Stomach (tissue), 4 donors: ENCODE measurements around the gene RALY.

Experiments
- POLR2AphosphoS5 ChIP-seq, 3 donors: sonication (generic); formaldehyde crosslinking; IDR thresholded peaks; one replicate each; pipeline ENCODE4 v1.6.1; 2016; ENCODE audit warnings: antibody characterized with exemption in 3 of 3
- TF ChIP-seq, protein P1 (sequence below), 7 experiments: fragments of 450-650 bp in 4 of 7; fragments of 200-600 bp in 3 of 7; sonication (generic) in 3 of 7; IDR thresholded peaks; one replicate each; pipeline ENCODE4 v1.5.1; 2016 to 2019; ENCODE audit warnings: antibody characterized with exemption in 7 of 7, control low read depth in 2 of 7, mild to moderate bottlenecking in 1 of 7

DNA sequence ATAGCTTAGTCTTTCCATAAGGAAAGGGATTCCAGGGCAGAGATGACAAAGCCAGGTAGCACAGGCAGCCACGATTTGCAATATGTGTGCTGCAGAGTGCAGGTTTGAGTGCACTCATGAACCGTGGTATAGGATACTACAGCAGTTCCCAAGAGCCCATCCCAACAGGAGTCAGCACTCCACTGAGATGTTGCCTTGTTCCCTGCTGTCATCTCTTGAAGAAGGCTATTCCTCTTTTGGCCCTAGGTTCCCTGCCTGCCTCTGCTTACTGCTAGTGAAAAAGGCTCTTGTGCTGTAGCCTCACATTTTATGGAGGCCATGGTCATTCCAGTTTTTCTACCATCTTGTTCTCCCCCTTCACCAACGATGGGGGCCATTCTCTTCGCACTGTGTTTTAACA is 40.2 kb downstream of the RALY start:
- TF ChIP-seq POLR2AphosphoS5 (IDR thresholded peaks at IDR 0.05), result no peak
- TF ChIP-seq, protein P1, sequence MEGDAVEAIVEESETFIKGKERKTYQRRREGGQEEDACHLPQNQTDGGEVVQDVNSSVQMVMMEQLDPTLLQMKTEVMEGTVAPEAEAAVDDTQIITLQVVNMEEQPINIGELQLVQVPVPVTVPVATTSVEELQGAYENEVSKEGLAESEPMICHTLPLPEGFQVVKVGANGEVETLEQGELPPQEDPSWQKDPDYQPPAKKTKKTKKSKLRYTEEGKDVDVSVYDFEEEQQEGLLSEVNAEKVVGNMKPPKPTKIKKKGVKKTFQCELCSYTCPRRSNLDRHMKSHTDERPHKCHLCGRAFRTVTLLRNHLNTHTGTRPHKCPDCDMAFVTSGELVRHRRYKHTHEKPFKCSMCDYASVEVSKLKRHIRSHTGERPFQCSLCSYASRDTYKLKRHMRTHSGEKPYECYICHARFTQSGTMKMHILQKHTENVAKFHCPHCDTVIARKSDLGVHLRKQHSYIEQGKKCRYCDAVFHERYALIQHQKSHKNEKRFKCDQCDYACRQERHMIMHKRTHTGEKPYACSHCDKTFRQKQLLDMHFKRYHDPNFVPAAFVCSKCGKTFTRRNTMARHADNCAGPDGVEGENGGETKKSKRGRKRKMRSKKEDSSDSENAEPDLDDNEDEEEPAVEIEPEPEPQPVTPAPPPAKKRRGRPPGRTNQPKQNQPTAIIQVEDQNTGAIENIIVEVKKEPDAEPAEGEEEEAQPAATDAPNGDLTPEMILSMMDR (IDR thresholded peaks at IDR 0.05), result no peak
